SK-N-SH (cell line): ENCODE measurements around the gene PRB3. TPM values are rescaled to one million over a fixed set of nuclear protein-coding genes. Genes with fewer than 3 reads are reported as not detected.

Experiments used
- CTCF ChIA-PET: fragments of 300-600, 350-600 bp; formaldehyde crosslinking; extraction: SDS; loops from one replicate; lab custom pipeline; 2021; lab: Yijun Ruan, JAX
- POLR2A ChIA-PET: fragments of 350-600 bp; sonication (Branson Sonifier 250); formaldehyde crosslinking; extraction: SDS; loops from one replicate; lab custom pipeline; 2020; ENCODE audit warnings: antibody characterized with exemption, inconsistent platforms; lab: Yijun Ruan, JAX
- DNase-seq: peaks from one replicate; pipeline ENCODE4 v3.0.0; 2012
- H2AFZ ChIP-seq: fragments of 200-600 bp; sonication (generic); 2 replicates; pipeline ENCODE4 v1.8.1; 2016; ENCODE audit warnings: antibody characterized with exemption, mild to moderate bottlenecking, low read depth
- H3F3A ChIP-seq: fragments of 200-600 bp; sonication (generic); replicated peaks from 2 replicates; pipeline ENCODE3; 2016; ENCODE audit warnings: antibody characterized with exemption, mild to moderate bottlenecking; ENCODE audit not compliant: insufficient read depth
- H3K27ac ChIP-seq, 2 experiments: fragments of 200-500 bp in 1 of 2; fragments of 200-600 bp in 1 of 2; sonication (Bioruptor generic) in 1 of 2; sonication (generic), shearing (Covaris generic) in 1 of 2; 2 replicates each; pipeline versions ENCODE4 v1.5.1 to v1.6.1; 2014 to 2016; ENCODE audit warnings: low read depth in 2 of 2, inconsistent platforms in 1 of 2, low read length in 1 of 2, mild to moderate bottlenecking in 1 of 2, mixed read lengths in 1 of 2
- H3K27me3 ChIP-seq: fragments of 200-600 bp; sonication (generic), shearing (Covaris generic); 2 replicates; pipeline ENCODE4 v1.6.1; 2016; ENCODE audit warnings: mixed run types; ENCODE audit not compliant: insufficient read depth
- H3K36me3 ChIP-seq, 2 experiments: fragments of 200-500 bp in 1 of 2; fragments of 200-600 bp in 1 of 2; sonication (Bioruptor generic) in 1 of 2; sonication (generic) in 1 of 2; replicated peaks in 1 of 2; 2 replicates each; pipeline versions ENCODE3 to v1.5.1; 2014 to 2016; ENCODE audit warnings: low read length in 1 of 2, mild to moderate bottlenecking in 1 of 2; ENCODE audit not compliant: insufficient read depth in 2 of 2, control insufficient read depth in 1 of 2
- H3K4me1 ChIP-seq, 2 experiments: fragments of 200-500 bp in 1 of 2; fragments of 200-600 bp in 1 of 2; sonication (Bioruptor generic) in 1 of 2; sonication (generic), shearing (Covaris generic) in 1 of 2; 2 replicates each; pipeline versions ENCODE4 v1.5.1 to v1.6.1; 2014 to 2016; ENCODE audit warnings: low read depth in 1 of 2, low read length in 1 of 2, mixed run types in 1 of 2; ENCODE audit not compliant: insufficient read depth in 2 of 2, control insufficient read depth in 1 of 2
- H3K4me2 ChIP-seq: fragments of 200-600 bp; sonication (generic), shearing (Covaris generic); 2 replicates; pipeline ENCODE4 v1.6.1; 2017; ENCODE audit warnings: mixed run types
- H3K4me3 ChIP-seq, 2 experiments: fragments of 200-500 bp in 1 of 2; fragments of 200-600 bp in 1 of 2; sonication (Bioruptor generic) in 1 of 2; sonication (generic), shearing (Covaris generic) in 1 of 2; 2 replicates each; pipeline versions ENCODE4 v1.5.1 to v1.8.1; 2014 to 2016; ENCODE audit warnings: low read depth in 2 of 2, inconsistent platforms in 1 of 2, low read length in 1 of 2, mild to moderate bottlenecking in 1 of 2, mixed read lengths in 1 of 2, moderate library complexity in 1 of 2
- H3K79me2 ChIP-seq: fragments of 200-600 bp; sonication (generic); 2 replicates; pipeline ENCODE4 v1.8.1; 2017; ENCODE audit warnings: mild to moderate bottlenecking; ENCODE audit not compliant: insufficient read depth
- H3K9ac ChIP-seq: fragments of 200-600 bp; sonication (generic); 2 replicates; pipeline ENCODE4 v1.6.1; 2017; ENCODE audit warnings: mixed run types
- H3K9me2 ChIP-seq: fragments of 200-600 bp; sonication (generic); 2 replicates; pipeline ENCODE4 v1.6.1; 2017; ENCODE audit warnings: mixed run types
- H3K9me3 ChIP-seq: fragments of 200-600 bp; sonication (generic); 2 replicates; pipeline ENCODE4 v1.6.1; 2017; ENCODE audit warnings: mixed run types, mild to moderate bottlenecking, moderate library complexity
- H4K20me1 ChIP-seq: fragments of 200-600 bp; sonication (generic); 2 replicates; pipeline ENCODE4 v1.6.1; 2017; ENCODE audit warnings: mild to moderate bottlenecking, mixed run types; ENCODE audit not compliant: insufficient read depth
- CHD2 ChIP-seq: fragments of 150-350 bp; IDR thresholded peaks from 2 replicates; pipeline ENCODE4 v1.6.1; 2018; ENCODE audit warnings: low read length; ENCODE audit not compliant: partially characterized antibody
- EP300 ChIP-seq, 2 experiments: IDR thresholded peaks; 2 replicates each; pipeline versions ENCODE4 v1.4.0 to v1.6.1; 2012; ENCODE audit warnings: borderline replicate concordance in 1 of 2, low read depth in 1 of 2, low read length in 1 of 2
- FOXM1 ChIP-seq: IDR thresholded peaks from 2 replicates; pipeline ENCODE4 v1.4.0; 2012; ENCODE audit warnings: low read depth, mild to moderate bottlenecking
- GABPA ChIP-seq: IDR thresholded peaks from 2 replicates; pipeline ENCODE4 v1.4.0; 2012; ENCODE audit warnings: low read depth, mild to moderate bottlenecking
- GATA2 ChIP-seq: sonication (generic); formaldehyde crosslinking; IDR thresholded peaks from 2 replicates; pipeline ENCODE4 v1.5.0; 2020; ENCODE audit warnings: mild to moderate bottlenecking, missing genetic modification reagents
- JUND ChIP-seq: IDR thresholded peaks from 2 replicates; pipeline ENCODE4 v1.4.0; 2012
- MAX ChIP-seq: IDR thresholded peaks from 2 replicates; pipeline ENCODE4 v1.4.0; 2012; ENCODE audit warnings: low read depth
- MEF2A ChIP-seq: IDR thresholded peaks from 2 replicates; pipeline ENCODE4 v1.4.0; 2012; ENCODE audit warnings: low read depth, borderline replicate concordance
- NFIC ChIP-seq: IDR thresholded peaks from 2 replicates; pipeline ENCODE4 v1.4.0; 2012; ENCODE audit warnings: borderline replicate concordance
- POLR2AphosphoS5 ChIP-seq: IDR thresholded peaks from 2 replicates; pipeline ENCODE4 v1.6.1; 2012; ENCODE audit warnings: low read depth, low read length
- RAD21 ChIP-seq: IDR thresholded peaks from 2 replicates; pipeline ENCODE4 v1.6.1; 2012; ENCODE audit warnings: mild to moderate bottlenecking, low read length
- RFX5 ChIP-seq: IDR thresholded peaks from 2 replicates; pipeline ENCODE4 v1.6.1; 2012; ENCODE audit warnings: mild to moderate bottlenecking, improper control_type of control experiment, low read length
- SIN3A ChIP-seq: IDR thresholded peaks from 2 replicates; pipeline ENCODE4 v1.6.1; 2012; ENCODE audit warnings: low read depth, mild to moderate bottlenecking, low read length, moderate library complexity, borderline replicate concordance
- SMC3 ChIP-seq: IDR thresholded peaks from 2 replicates; pipeline ENCODE4 v1.6.1; 2012; ENCODE audit warnings: low read depth, low read length, improper control_type of control experiment
- TCF12 ChIP-seq: IDR thresholded peaks from 2 replicates; pipeline ENCODE4 v1.4.0; 2012
- TEAD4 ChIP-seq: IDR thresholded peaks from 2 replicates; pipeline ENCODE4 v1.4.0; 2012; ENCODE audit warnings: mild to moderate bottlenecking, borderline replicate concordance; ENCODE audit not compliant: insufficient read depth
- ZBTB33 ChIP-seq: IDR thresholded peaks from 2 replicates; pipeline ENCODE4 v1.4.0; 2012; ENCODE audit warnings: low read depth, borderline replicate concordance
- WGBS: methylation state at CpG from one replicate; pipeline ENCODE4 v1.1.6; 2017; ENCODE audit warnings: low lambda C conversion rate; 5-methylcytosine and 5-hydroxymethylcytosine counted together
- polyA plus RNA-seq, 3 experiments: library from polyadenylated mRNA; depleted of rRNA; stranded (reverse); fragments of >200 nt; gene quantifications; 2 replicates each; pipeline ENCODE4 v1.2.3, GENCODE V29; 2012
- TF ChIP-seq, protein P1 (sequence below): fragments of 150-350 bp; IDR thresholded peaks from 2 replicates; pipeline ENCODE4 v1.6.1; 2016; ENCODE audit warnings: mild to moderate bottlenecking, low read depth, low read length
- TF ChIP-seq, protein P2 (sequence below): IDR thresholded peaks from 2 replicates; pipeline ENCODE4; 2012
- TF ChIP-seq, protein P3 (sequence below): IDR thresholded peaks from 2 replicates; pipeline ENCODE4 v1.6.1; 2012; ENCODE audit warnings: mild to moderate bottlenecking, low read depth, low read length, moderate library complexity

PRB3 gene
- polyA plus RNA-seq, 1 of the 3 experiments (the other 2 are of a cell fraction): not detected

DNA sequence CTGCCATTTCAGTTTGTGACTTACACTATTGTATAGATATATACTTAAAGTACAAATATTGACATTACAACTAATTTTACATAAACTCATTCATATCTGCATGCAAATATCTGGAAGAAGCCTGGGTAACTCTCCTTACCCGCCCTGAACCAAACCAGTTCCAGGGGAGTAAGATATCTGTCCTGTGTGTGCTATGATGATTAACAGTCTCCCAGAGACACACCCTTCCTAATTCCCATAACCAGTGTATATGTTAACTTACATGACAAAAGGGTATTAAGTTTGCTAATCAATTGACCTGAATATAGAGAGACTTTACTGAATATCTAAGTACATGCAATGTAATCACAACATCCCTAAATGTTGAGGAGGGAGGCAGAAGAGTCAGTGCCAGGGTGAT is 23.0 kb downstream of the PRB3 start (continued):
- TF ChIP-seq CHD2 (no peak), RAD21 (no peak), EP300 (IDR thresholded peaks at IDR 0.05; ENCODE audit: borderline replicate concordance in 1 of 2, low read depth in 1 of 2, low read length in 1 of 2) (no peak)
- TF ChIP-seq, protein P1, sequence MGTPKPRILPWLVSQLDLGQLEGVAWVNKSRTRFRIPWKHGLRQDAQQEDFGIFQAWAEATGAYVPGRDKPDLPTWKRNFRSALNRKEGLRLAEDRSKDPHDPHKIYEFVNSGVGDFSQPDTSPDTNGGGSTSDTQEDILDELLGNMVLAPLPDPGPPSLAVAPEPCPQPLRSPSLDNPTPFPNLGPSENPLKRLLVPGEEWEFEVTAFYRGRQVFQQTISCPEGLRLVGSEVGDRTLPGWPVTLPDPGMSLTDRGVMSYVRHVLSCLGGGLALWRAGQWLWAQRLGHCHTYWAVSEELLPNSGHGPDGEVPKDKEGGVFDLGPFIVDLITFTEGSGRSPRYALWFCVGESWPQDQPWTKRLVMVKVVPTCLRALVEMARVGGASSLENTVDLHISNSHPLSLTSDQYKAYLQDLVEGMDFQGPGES: no peak

DNA sequence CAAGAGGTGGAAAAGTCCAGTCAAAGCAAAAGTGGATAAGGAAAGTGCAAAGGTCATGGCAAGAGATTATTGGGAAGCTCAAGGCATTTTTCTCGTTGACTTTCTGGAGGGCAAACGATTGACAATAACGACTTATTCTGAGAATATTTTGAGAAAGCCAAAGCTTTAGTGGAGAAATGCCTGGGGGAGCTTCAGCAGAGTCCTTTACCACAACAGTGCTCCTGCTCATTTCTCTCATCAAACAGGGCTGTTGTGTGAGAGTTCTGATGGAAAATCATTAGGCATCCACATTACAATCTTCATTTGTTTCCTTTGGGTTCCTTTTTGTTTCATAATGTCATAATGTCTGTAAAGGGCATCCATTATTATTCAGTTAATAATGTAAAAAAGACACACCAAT is 26.9 kb downstream of the PRB3 start:
- H2AFZ ChIP-seq: no peak overlapping the region
- TF ChIP-seq ZBTB33 (no peak), GATA2 (no peak), JUND (no peak), TEAD4 (no peak), GABPA (no peak), TCF12 (no peak), POLR2AphosphoS5 (no peak), FOXM1 (no peak), SMC3 (no peak), SIN3A (no peak), RFX5 (no peak), NFIC (no peak), MAX (no peak), MEF2A (no peak), RAD21 (no peak)
- TF ChIP-seq, protein P1: no peak
- TF ChIP-seq, protein P2, sequence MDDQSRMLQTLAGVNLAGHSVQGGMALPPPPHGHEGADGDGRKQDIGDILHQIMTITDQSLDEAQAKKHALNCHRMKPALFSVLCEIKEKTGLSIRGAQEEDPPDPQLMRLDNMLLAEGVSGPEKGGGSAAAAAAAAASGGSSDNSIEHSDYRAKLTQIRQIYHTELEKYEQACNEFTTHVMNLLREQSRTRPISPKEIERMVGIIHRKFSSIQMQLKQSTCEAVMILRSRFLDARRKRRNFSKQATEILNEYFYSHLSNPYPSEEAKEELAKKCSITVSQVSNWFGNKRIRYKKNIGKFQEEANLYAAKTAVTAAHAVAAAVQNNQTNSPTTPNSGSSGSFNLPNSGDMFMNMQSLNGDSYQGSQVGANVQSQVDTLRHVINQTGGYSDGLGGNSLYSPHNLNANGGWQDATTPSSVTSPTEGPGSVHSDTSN: no peak
- TF ChIP-seq, protein P3, sequence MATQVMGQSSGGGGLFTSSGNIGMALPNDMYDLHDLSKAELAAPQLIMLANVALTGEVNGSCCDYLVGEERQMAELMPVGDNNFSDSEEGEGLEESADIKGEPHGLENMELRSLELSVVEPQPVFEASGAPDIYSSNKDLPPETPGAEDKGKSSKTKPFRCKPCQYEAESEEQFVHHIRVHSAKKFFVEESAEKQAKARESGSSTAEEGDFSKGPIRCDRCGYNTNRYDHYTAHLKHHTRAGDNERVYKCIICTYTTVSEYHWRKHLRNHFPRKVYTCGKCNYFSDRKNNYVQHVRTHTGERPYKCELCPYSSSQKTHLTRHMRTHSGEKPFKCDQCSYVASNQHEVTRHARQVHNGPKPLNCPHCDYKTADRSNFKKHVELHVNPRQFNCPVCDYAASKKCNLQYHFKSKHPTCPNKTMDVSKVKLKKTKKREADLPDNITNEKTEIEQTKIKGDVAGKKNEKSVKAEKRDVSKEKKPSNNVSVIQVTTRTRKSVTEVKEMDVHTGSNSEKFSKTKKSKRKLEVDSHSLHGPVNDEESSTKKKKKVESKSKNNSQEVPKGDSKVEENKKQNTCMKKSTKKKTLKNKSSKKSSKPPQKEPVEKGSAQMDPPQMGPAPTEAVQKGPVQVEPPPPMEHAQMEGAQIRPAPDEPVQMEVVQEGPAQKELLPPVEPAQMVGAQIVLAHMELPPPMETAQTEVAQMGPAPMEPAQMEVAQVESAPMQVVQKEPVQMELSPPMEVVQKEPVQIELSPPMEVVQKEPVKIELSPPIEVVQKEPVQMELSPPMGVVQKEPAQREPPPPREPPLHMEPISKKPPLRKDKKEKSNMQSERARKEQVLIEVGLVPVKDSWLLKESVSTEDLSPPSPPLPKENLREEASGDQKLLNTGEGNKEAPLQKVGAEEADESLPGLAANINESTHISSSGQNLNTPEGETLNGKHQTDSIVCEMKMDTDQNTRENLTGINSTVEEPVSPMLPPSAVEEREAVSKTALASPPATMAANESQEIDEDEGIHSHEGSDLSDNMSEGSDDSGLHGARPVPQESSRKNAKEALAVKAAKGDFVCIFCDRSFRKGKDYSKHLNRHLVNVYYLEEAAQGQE: no peak
- CTCF ChIA-PET: interaction anchor here (1.2 kb wide), 1 partner anchor 241 kb away, joined by 3 read pairs; no protein-coding TSS in a partner anchor
- no peaks in the 10 kb centered on the region for H3K9me3 ChIP-seq
- no peak overlapping the region for H3K27ac ChIP-seq
- no peaks in the 10 kb centered on the region for H3K79me2 ChIP-seq
- H3K4me2 ChIP-seq: no peak overlapping the region
- H3K9ac ChIP-seq: no peak overlapping the region
- H3K4me1 ChIP-seq: no peaks in the 10 kb centered on the region
- no peaks in the 10 kb centered on the region for H4K20me1 ChIP-seq
- WGBS: 0% methylated on average over 3 of the region's 3 CpGs
- no peaks in the 10 kb centered on the region for H3K9me2 ChIP-seq
- no peaks in the 10 kb centered on the region for H3K36me3 ChIP-seq
- no peaks in the 10 kb centered on the region for H3K27me3 ChIP-seq
- no peak for DNase-seq
- POLR2A ChIA-PET: no interaction called here
- no peaks in the 10 kb centered on the region for H3F3A ChIP-seq
- no peak overlapping the region for H3K4me3 ChIP-seq
